Gastrocnemius medialis (tissue), 4 donors: ENCODE results near the gene CNFN.

Experiments
- CTCF ChIP-seq, 5 experiments: fragments of 450-650 bp in 3 of 5; fragments of 200-600 bp in 2 of 5; sonication (generic) in 2 of 5; IDR thresholded peaks in 4 of 5; conservative IDR thresholded peaks in 1 of 5; 1 replicate in 4 of 5; 2 replicates in 1 of 5; pipeline ENCODE4 v1.5.1; 2016 to 2019; ENCODE audit warnings: antibody characterized with exemption in 5 of 5, mild to moderate bottlenecking in 3 of 5, moderate library complexity in 3 of 5
- POLR2A ChIP-seq, 2 donors: fragments of 450-650 bp; IDR thresholded peaks; one replicate each; pipeline ENCODE4 v1.6.1; 2017; ENCODE audit warnings: antibody characterized with exemption in 2 of 2, mild to moderate bottlenecking in 2 of 2, moderate library complexity in 2 of 2

GRCh38 chr19:42421591-42422031, 31.5 kb upstream of the CNFN start:
- TF ChIP-seq POLR2A (IDR thresholded peaks at IDR 0.05) (no peak), CTCF (IDR thresholded peaks at IDR 0.05 in 4 of 5, conservative IDR thresholded peaks at IDR 0.05 in 1 of 5) (no peak)
